K562 (cell line): ENCODE data around the gene HSPB1. TPM values are rescaled to one million over a fixed set of nuclear protein-coding genes. Genes with fewer than 3 reads are reported as not detected.

Experiments used
- ATAC-seq: fragments of 200-7000 bp; cut with Tn5 transposase; 3 replicates; pipeline ENCODE4 v1.9.1; 2020; ENCODE audit warnings: moderate library complexity
- BruUV-seq: library from RNA; stranded (reverse); fragments of 400-500 nt; replicated peaks from 2 replicates; lab custom pipeline; 2021; lab: Mats Ljungman, UMichigan
- CTCF ChIA-PET: fragments of 300-600 bp; formaldehyde crosslinking; extraction: SDS; loops from one replicate; lab custom pipeline; 2021; ENCODE audit warnings: low intra/inter-chr PET ratio; lab: Yijun Ruan, JAX
- POLR2A ChIA-PET: fragments of 300-600, 350-650 bp; sonication (Branson Sonifier 250); formaldehyde crosslinking; extraction: SDS; loops from one replicate; lab custom pipeline; 2021; ENCODE audit warnings: antibody characterized with exemption, inconsistent platforms; lab: Yijun Ruan, JAX
- DNase-seq, 4 experiments: peaks; one replicate each; pipeline versions ENCODE4 v3.0.0 to v3.0.0-alpha.2; 2011 to 2018; ENCODE audit warnings: low spot score in 3 of 4, mixed read lengths in 3 of 4; ENCODE audit errors: extremely low read depth in 1 of 4
- FAIRE-seq: peaks from 2 replicates; lab custom pipeline; 2011; peaks lifted over from hg19 to GRCh38; lab: Jason Lieb, UNC
- H2AFZ ChIP-seq: 2 replicates; pipeline ENCODE4 v1.6.0; 2011; ENCODE audit warnings: low read depth, low read length, control low read depth, inconsistent platforms
- H3K27ac ChIP-seq: fragments of 200-600 bp; 3 replicates; pipeline ENCODE4 v1.8.0; 2011; ENCODE audit warnings: low read depth, mild to moderate bottlenecking, control low read depth, inconsistent platforms, low read length, moderate library complexity, mixed read lengths; ENCODE audit errors: extremely low read depth
- H3K27me3 ChIP-seq, 2 experiments: fragments of 300-600 bp in 1 of 2; 2 replicates in 1 of 2; 3 replicates in 1 of 2; pipeline versions ENCODE4 v1.6.0 to v1.8.0; 2011; ENCODE audit warnings: inconsistent platforms in 2 of 2, low read length in 2 of 2, mild to moderate bottlenecking in 1 of 2, mixed read lengths in 1 of 2, moderate library complexity in 1 of 2; ENCODE audit not compliant: control insufficient read depth in 2 of 2, insufficient read depth in 2 of 2
- H3K36me3 ChIP-seq: fragments of 300-600 bp; 3 replicates; pipeline ENCODE4 v1.8.0; 2011; ENCODE audit warnings: mild to moderate bottlenecking, low read length, inconsistent platforms; ENCODE audit not compliant: control insufficient read depth, insufficient read depth
- H3K4me1 ChIP-seq, 2 experiments: fragments of 200-600 bp in 1 of 2; replicated peaks in 1 of 2; 2 replicates in 1 of 2; 3 replicates in 1 of 2; pipeline versions ENCODE4 v1.5.1 to v1.8.0; 2011; ENCODE audit warnings: inconsistent platforms in 2 of 2, low read length in 2 of 2, mild to moderate bottlenecking in 1 of 2, mixed read lengths in 1 of 2, moderate library complexity in 1 of 2; ENCODE audit not compliant: control insufficient read depth in 2 of 2, insufficient read depth in 2 of 2
- H3K4me2 ChIP-seq: 2 replicates; pipeline ENCODE4 v1.6.1; 2011; ENCODE audit warnings: low read length, control low read depth, inconsistent platforms, mixed read lengths; ENCODE audit not compliant: insufficient read depth
- H3K4me3 ChIP-seq: fragments of 200-600 bp; sonication (generic), shearing (Covaris generic); 2 replicates; pipeline ENCODE4 v1.5.1; 2016; ENCODE audit warnings: control low read depth, inconsistent platforms
- H3K79me2 ChIP-seq: fragments of 200-600 bp; 3 replicates; pipeline ENCODE4 v1.8.0; 2011; ENCODE audit warnings: low read length, inconsistent platforms; ENCODE audit not compliant: control insufficient read depth, insufficient read depth
- H3K9ac ChIP-seq, 2 experiments: 2 replicates each; pipeline versions ENCODE4 v1.6.0 to v1.6.1; 2011; ENCODE audit warnings: low read depth in 2 of 2, low read length in 2 of 2, control low read depth in 1 of 2, inconsistent platforms in 1 of 2, mild to moderate bottlenecking in 1 of 2, mixed read lengths in 1 of 2; ENCODE audit not compliant: insufficient read depth in 1 of 2
- H3K9me1 ChIP-seq: one replicate; pipeline ENCODE4 v1.6.0; 2011; ENCODE audit warnings: inconsistent platforms, mild to moderate bottlenecking, low read length, moderate library complexity; ENCODE audit not compliant: control insufficient read depth, insufficient read depth
- H3K9me3 ChIP-seq: replicated peaks from 2 replicates; pipeline ENCODE4 v1.5.1; 2011; ENCODE audit warnings: low read depth, low read length, inconsistent platforms; ENCODE audit not compliant: control insufficient read depth, insufficient read depth
- H4K20me1 ChIP-seq: replicated peaks from 2 replicates; pipeline ENCODE4 v1.6.1; 2011; ENCODE audit warnings: low read length, inconsistent platforms, mixed read lengths; ENCODE audit not compliant: control insufficient read depth, insufficient read depth
- CC2D1A ChIP-seq: fragments of 450-650 bp; IDR thresholded peaks from 2 replicates; pipeline ENCODE4 v1.6.1; 2017; ENCODE audit warnings: mild to moderate bottlenecking
- HOXB6 ChIP-seq: fragments of 250-450 bp; sonication (Bioruptor Pico); IDR thresholded peaks from 2 replicates; pipeline ENCODE4 v1.5.1; 2022; ENCODE audit warnings: mild to moderate bottlenecking, borderline replicate concordance
- KDM4B ChIP-seq, 2 experiments: fragments of 450-650 bp in 1 of 2; sonication (generic) in 1 of 2; IDR thresholded peaks; 2 replicates each; pipeline ENCODE4 v1.6.1; 2016 to 2017; ENCODE audit warnings: borderline replicate concordance in 2 of 2, antibody characterized with exemption in 1 of 2, low read depth in 1 of 2, mild to moderate bottlenecking in 1 of 2
- KLF13 ChIP-seq: fragments of 450-650 bp; IDR thresholded peaks from 2 replicates; pipeline ENCODE4 v1.6.1; 2016; ENCODE audit warnings: missing genetic modification characterization, low read depth, mild to moderate bottlenecking, missing compliant biosample characterization, moderate library complexity, borderline replicate concordance
- NFIC ChIP-seq: fragments of 450-650 bp; IDR thresholded peaks from 2 replicates; pipeline ENCODE4 v1.6.1; 2017; ENCODE audit warnings: mild to moderate bottlenecking, inconsistent platforms
- XRCC5 ChIP-seq: fragments of 200-400 bp; formaldehyde crosslinking; IDR thresholded peaks from 2 replicates; pipeline ENCODE4 v1.6.1; 2017; ENCODE audit warnings: low read depth, mild to moderate bottlenecking, low read length
- ZKSCAN1 ChIP-seq: fragments of 150-350 bp; IDR thresholded peaks from 2 replicates; pipeline ENCODE4 v1.6.1; 2016; ENCODE audit warnings: low read depth, low read length
- ZNF408 ChIP-seq: fragments of 250-450 bp; sonication (Bioruptor Pico); IDR thresholded peaks from 2 replicates; pipeline ENCODE4 v1.4.0; 2020; ENCODE audit warnings: low read depth, mild to moderate bottlenecking, moderate library complexity
- WGBS: fragments of 100-300 bp; shearing (Covaris generic); methylation state at CpG from one replicate; pipeline ENCODE4 v1.1.6; 2016; ENCODE audit warnings: low coverage, mixed read lengths; ENCODE audit not compliant: insufficient coverage; ENCODE audit errors: missing lambda C conversion rate; 5-methylcytosine and 5-hydroxymethylcytosine counted together
- in situ Hi-C: fragments of 300-500 bp; cut with MboI; formaldehyde crosslinking; loops from 4 replicates; pipeline ENCODE4 v1.15.0; 2018; ENCODE audit warnings: inconsistent platforms, mixed read lengths
- intact Hi-C: fragments of 100-400 bp; cut with micrococcal nuclease; formaldehyde crosslinking; loops from 2 replicates; pipeline ENCODE4 v1.14.2; 2022
- polyA plus RNA-seq, 8 experiments: library from polyadenylated mRNA; depleted of rRNA in 4 of 8; stranded (reverse) in 5 of 8; unstranded in 3 of 8; fragments of >200 nt; fragmentation: Nextera tagmentation in 2 of 8; fragmentation: Illumina TruSeq in 1 of 8; extraction: Ambion mirVana in 2 of 8; extraction: Trizol in 1 of 8; gene quantifications; 2 replicates each; pipeline versions ENCODE4 v1.2.1 to v1.2.3, GENCODE V29; 2011 to 2014; ENCODE audit warnings: inconsistent platforms in 1 of 8, missing spikeins in 1 of 8
- total RNA-seq, 7 experiments: library from RNA; depleted of rRNA in 6 of 7; stranded (reverse); fragments of >200 nt in 6 of 7; fragmentation: Illumina TruSeq in 2 of 7; extraction: Trizol in 2 of 7; gene quantifications; 2 replicates each; pipeline versions ENCODE4 v1.2.1 to v1.2.3, GENCODE V29; 2011 to 2021; ENCODE audit warnings: low replicate concordance in 1 of 7
- TF ChIP-seq, protein P1 (sequence below), 2 experiments: fragments of 450-650 bp; IDR thresholded peaks; 2 replicates each; pipeline ENCODE4 v1.6.1; 2018; ENCODE audit warnings: mild to moderate bottlenecking in 2 of 2, low read depth in 1 of 2; ENCODE audit not compliant: partially characterized antibody in 2 of 2
- TF ChIP-seq, protein P2 (sequence below), 3 experiments: fragments of 200-800 bp in 1 of 3; sonication (Bioruptor generic) in 1 of 3; sonication (generic) in 1 of 3; formaldehyde crosslinking in 1 of 3; IDR thresholded peaks; 2 replicates each; pipeline versions ENCODE4 v1.6.1 to v1.8.0; 2016 to 2022; ENCODE audit warnings: mild to moderate bottlenecking in 2 of 3, missing compliant biosample characterization in 2 of 3, missing genetic modification characterization in 2 of 3, missing genetic modification reagents in 1 of 3
- TF ChIP-seq, protein P3 (sequence below): fragments of 450-650 bp; formaldehyde crosslinking; IDR thresholded peaks from 2 replicates; pipeline ENCODE4 v1.4.0; 2020; ENCODE audit warnings: mild to moderate bottlenecking, moderate library complexity

HSPB1 gene
- total and polyA plus RNA-seq, 9 of the 15 experiments (the other 6 are each of a cell fraction or from before 2014, with no cell fraction given) = 27.1 to 522 (median 138) TPM

DNA sequence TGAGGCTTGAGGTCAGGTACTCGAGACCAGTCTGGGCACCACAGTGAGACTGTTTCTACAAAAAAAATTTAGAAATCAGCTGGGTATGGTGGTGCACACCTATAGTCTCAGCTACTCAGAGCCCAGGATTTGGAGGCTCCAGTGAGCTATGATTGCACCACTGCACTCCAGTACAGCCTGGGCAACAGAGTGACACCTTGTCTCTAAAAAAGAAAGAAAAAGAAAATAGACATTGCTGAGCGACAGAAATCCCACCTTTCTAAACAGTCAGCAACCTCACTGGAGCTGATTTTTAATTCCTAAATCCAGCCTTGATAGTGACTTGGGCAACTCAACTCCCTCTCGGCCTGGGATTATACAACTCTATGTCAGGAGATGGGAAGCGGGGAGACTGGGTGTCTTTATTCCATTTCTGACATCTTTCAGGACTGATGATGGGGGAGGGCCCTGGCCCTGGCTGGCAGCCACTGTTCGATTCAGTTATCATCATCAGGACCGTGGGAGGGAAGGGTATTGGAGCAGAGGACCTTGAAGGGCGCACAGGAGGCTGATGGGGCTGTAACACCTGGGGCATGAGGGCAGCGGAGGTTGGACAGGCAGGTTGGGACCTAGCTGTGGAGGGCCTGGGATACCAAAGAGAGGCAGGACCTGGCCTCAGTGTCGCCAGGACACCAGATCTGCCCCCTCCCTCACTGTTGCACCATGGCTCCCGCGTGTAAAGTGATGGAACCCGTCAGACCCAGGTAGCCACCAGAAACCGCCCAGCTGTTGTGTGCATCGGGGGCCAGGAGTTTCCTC is 14.7 kb downstream of the HSPB1 start:
- intact Hi-C loops (no loop called here), in situ Hi-C loops (no loop called here)
- BruUV-seq = no TSS peak
- FAIRE-seq = peak; percentile 32
- no peaks in the 10 kb centered on the region for H4K20me1 ChIP-seq
- peak overlapping the region; percentile 72 for H3K4me3 ChIP-seq
- peaks cover 23 to 35% of the 10 kb centered on the region in 2 experiments; a peak in 4 of 5 replicates for H3K4me1 ChIP-seq
- ChIA-PET POLR2A (interaction anchor here (0.5 to 2.6 kb wide), 15 partner anchors 9 to 1659 kb away, joined by 3 to 11 read pairs (median 3); partner anchors contain the start of genes GTF2I and ZP3), CTCF (interaction anchor here (0.7 to 1.5 kb wide), 3 partner anchors 23 to 940 kb away, joined by 3 to 5 read pairs (median 3); no protein-coding TSS in a partner anchor)
- no peaks in the 10 kb centered on the region for H3K9me1 ChIP-seq
- peak overlapping the region; percentile 96 for H3K4me2 ChIP-seq
- peak overlapping the region; percentile 64 for H3K27ac ChIP-seq
- no peaks in the 10 kb centered on the region for H3K27me3 ChIP-seq
- peak overlapping the region; percentile 99 for H2AFZ ChIP-seq
- 24% methylated on average over 14 of the region's 14 CpGs for WGBS
- H3K36me3 ChIP-seq = peaks cover 3% of the 10 kb centered on the region; the same call in 2 of the 3 replicates
- H3K79me2 ChIP-seq = peaks cover 17% of the 10 kb centered on the region
- peak overlapping the region; percentile 51 to 93 for H3K9ac ChIP-seq
- peak in 1 of 4 experiments; percentile 47 for DNase-seq
- no peak for ATAC-seq
- H3K9me3 ChIP-seq = no peaks in the 10 kb centered on the region
- 0 out of 2 replicates have a peak, but pooled peaks have one; percentile 5 for TF ChIP-seq CC2D1A
- TF ChIP-seq ZKSCAN1 = no peak
- TF ChIP-seq KDM4B (IDR thresholded peaks at IDR 0.05; ENCODE audit: borderline replicate concordance in 2 of 2, low read depth in 1 of 2) = peak in 1 of 2 experiments; percentile 37; a peak in 1 of 4 replicates
- TF ChIP-seq, protein P1, sequence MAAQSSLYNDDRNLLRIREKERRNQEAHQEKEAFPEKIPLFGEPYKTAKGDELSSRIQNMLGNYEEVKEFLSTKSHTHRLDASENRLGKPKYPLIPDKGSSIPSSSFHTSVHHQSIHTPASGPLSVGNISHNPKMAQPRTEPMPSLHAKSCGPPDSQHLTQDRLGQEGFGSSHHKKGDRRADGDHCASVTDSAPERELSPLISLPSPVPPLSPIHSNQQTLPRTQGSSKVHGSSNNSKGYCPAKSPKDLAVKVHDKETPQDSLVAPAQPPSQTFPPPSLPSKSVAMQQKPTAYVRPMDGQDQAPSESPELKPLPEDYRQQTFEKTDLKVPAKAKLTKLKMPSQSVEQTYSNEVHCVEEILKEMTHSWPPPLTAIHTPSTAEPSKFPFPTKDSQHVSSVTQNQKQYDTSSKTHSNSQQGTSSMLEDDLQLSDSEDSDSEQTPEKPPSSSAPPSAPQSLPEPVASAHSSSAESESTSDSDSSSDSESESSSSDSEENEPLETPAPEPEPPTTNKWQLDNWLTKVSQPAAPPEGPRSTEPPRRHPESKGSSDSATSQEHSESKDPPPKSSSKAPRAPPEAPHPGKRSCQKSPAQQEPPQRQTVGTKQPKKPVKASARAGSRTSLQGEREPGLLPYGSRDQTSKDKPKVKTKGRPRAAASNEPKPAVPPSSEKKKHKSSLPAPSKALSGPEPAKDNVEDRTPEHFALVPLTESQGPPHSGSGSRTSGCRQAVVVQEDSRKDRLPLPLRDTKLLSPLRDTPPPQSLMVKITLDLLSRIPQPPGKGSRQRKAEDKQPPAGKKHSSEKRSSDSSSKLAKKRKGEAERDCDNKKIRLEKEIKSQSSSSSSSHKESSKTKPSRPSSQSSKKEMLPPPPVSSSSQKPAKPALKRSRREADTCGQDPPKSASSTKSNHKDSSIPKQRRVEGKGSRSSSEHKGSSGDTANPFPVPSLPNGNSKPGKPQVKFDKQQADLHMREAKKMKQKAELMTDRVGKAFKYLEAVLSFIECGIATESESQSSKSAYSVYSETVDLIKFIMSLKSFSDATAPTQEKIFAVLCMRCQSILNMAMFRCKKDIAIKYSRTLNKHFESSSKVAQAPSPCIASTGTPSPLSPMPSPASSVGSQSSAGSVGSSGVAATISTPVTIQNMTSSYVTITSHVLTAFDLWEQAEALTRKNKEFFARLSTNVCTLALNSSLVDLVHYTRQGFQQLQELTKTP (IDR thresholded peaks at IDR 0.05; ENCODE audit: low read depth in 1 of 2, partially characterized antibody in 2 of 2) = no peak
- no peak for TF ChIP-seq XRCC5
- TF ChIP-seq, protein P2, sequence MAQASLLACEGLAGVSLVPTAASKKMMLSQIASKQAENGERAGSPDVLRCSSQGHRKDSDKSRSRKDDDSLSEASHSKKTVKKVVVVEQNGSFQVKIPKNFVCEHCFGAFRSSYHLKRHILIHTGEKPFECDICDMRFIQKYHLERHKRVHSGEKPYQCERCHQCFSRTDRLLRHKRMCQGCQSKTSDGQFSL (CRISPR knock-in tag; IDR thresholded peaks at IDR 0.05) = no peak
- TF ChIP-seq, protein P2 (tag; IDR thresholded peaks at IDR 0.05) = no peak
- TF ChIP-seq ZNF408 (CRISPR knock-in tag) = no peak
- TF ChIP-seq, protein P3, sequence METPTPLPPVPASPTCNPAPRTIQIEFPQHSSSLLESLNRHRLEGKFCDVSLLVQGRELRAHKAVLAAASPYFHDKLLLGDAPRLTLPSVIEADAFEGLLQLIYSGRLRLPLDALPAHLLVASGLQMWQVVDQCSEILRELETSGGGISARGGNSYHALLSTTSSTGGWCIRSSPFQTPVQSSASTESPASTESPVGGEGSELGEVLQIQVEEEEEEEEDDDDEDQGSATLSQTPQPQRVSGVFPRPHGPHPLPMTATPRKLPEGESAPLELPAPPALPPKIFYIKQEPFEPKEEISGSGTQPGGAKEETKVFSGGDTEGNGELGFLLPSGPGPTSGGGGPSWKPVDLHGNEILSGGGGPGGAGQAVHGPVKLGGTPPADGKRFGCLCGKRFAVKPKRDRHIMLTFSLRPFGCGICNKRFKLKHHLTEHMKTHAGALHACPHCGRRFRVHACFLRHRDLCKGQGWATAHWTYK (CRISPR knock-in tag) = 0 out of 2 replicates have a peak, but pooled peaks have one; percentile 48
- peak; percentile 40; the same call in 1 of the 2 replicates for TF ChIP-seq NFIC
- no peak for TF ChIP-seq HOXB6
- TF ChIP-seq KLF13 (tag) = no peak
